Keratinocyte (primary cell): ENCODE results near the gene GPX2. TPM values are rescaled to one million over a fixed set of nuclear protein-coding genes. Genes with fewer than 3 reads are reported as not detected.

Experiments
- DNase-seq: peaks from one replicate; pipeline ENCODE4 v3.0.0-alpha.2; 2011; ENCODE audit warnings: low read depth, missing footprints, low spot score
- FAIRE-seq: peaks from 2 replicates; lab custom pipeline; 2011; peaks lifted over from hg19 to GRCh38; lab: Jason Lieb, UNC
- H2AFZ ChIP-seq: 2 replicates; pipeline ENCODE4 v1.6.0; 2012; ENCODE audit warnings: low read length, control low read depth, inconsistent platforms; ENCODE audit not compliant: control insufficient read depth
- H3K27ac ChIP-seq: 2 replicates; pipeline ENCODE4 v1.5.1; 2011; ENCODE audit warnings: low read length; ENCODE audit not compliant: control insufficient read depth, insufficient read depth
- H3K27me3 ChIP-seq: 3 replicates; pipeline ENCODE4 v1.6.0; 2011; ENCODE audit warnings: low read length; ENCODE audit not compliant: control insufficient read depth, insufficient read depth; ENCODE audit errors: extremely low read depth
- H3K36me3 ChIP-seq, 2 experiments: 2 replicates in 1 of 2; 3 replicates in 1 of 2; pipeline ENCODE4 v1.5.1; 2011; ENCODE audit warnings: low read length in 2 of 2, mild to moderate bottlenecking in 1 of 2; ENCODE audit not compliant: control insufficient read depth in 2 of 2, insufficient read depth in 2 of 2; ENCODE audit errors: extremely low read depth in 1 of 2
- H3K4me1 ChIP-seq: 3 replicates; pipeline ENCODE4 v1.5.1; 2011; ENCODE audit warnings: low read length; ENCODE audit not compliant: control insufficient read depth, insufficient read depth; ENCODE audit errors: extremely low read depth
- H3K4me2 ChIP-seq: 3 replicates; pipeline ENCODE4 v1.6.0; 2011; ENCODE audit warnings: low read depth, low read length; ENCODE audit not compliant: control insufficient read depth, insufficient read depth; ENCODE audit errors: extremely low read depth
- H3K4me3 ChIP-seq, 3 experiments: fragments of 200-600 bp in 1 of 3; sonication (generic) in 1 of 3; 2 replicates in 2 of 3; 3 replicates in 1 of 3; pipeline ENCODE4 v1.5.1; 2011 to 2016; ENCODE audit warnings: low read length in 3 of 3, mild to moderate bottlenecking in 3 of 3, control low read depth in 2 of 3, inconsistent platforms in 1 of 3, low read depth in 1 of 3, mixed read lengths in 1 of 3, mixed run types in 1 of 3, moderate library complexity in 1 of 3; ENCODE audit not compliant: control insufficient read depth in 2 of 3, insufficient read depth in 2 of 3; ENCODE audit errors: extremely low read depth in 1 of 3
- H3K79me2 ChIP-seq: 2 replicates; pipeline ENCODE4 v1.6.0; 2012; ENCODE audit warnings: low read length; ENCODE audit not compliant: control insufficient read depth, insufficient read depth
- H3K9ac ChIP-seq: 3 replicates; pipeline ENCODE4 v1.6.0; 2011; ENCODE audit warnings: low read length; ENCODE audit not compliant: control insufficient read depth, insufficient read depth; ENCODE audit errors: extremely low read depth
- H3K9me1 ChIP-seq: 3 replicates; pipeline ENCODE4 v1.6.0; 2011; ENCODE audit warnings: low read length; ENCODE audit not compliant: control insufficient read depth, insufficient read depth; ENCODE audit errors: extremely low read depth
- H3K9me3 ChIP-seq: 2 replicates; pipeline ENCODE4 v1.5.1; 2012; ENCODE audit warnings: low read depth, low read length; ENCODE audit not compliant: control insufficient read depth
- H4K20me1 ChIP-seq: 3 replicates; pipeline ENCODE4 v1.6.0; 2011; ENCODE audit warnings: low read length; ENCODE audit not compliant: control insufficient read depth, insufficient read depth; ENCODE audit errors: extremely low read depth
- EZH2 ChIP-seq: IDR thresholded peaks from one replicate; pipeline ENCODE4 v1.6.1; 2012; ENCODE audit warnings: inconsistent platforms, mild to moderate bottlenecking, low read length, moderate library complexity
- dilution Hi-C: fragments of 300-500 bp; cut with MboI; formaldehyde crosslinking; loops from one replicate; pipeline ENCODE4 v1.7.0; 2020; ENCODE audit warnings: low sequenced_read_pairs; ENCODE audit not compliant: extremely low pct_ligation_motif_present
- polyA plus RNA-seq, 5 experiments: library from polyadenylated mRNA; depleted of rRNA in 3 of 5; stranded (reverse) in 3 of 5; stranded (forward) in 1 of 5; unstranded in 1 of 5; fragments of >200 nt; gene quantifications; 1 replicate in 1 of 5; 2 replicates in 3 of 5; 3 replicates in 1 of 5; pipeline versions ENCODE4 v1.2.1 to v1.2.3, GENCODE V29; 2011 to 2012; ENCODE audit warnings: missing spikeins in 2 of 5, low read depth in 1 of 5, low replicate concordance in 1 of 5
- TF ChIP-seq, protein P1 (sequence below), 3 experiments: IDR thresholded peaks in 1 of 3; conservative IDR thresholded peaks in 1 of 3; optimal IDR thresholded peaks in 1 of 3; 2 replicates in 2 of 3; 3 replicates in 1 of 3; pipeline versions ENCODE3 to v1.5.1; 2011; ENCODE audit warnings: low read length in 3 of 3, mild to moderate bottlenecking in 3 of 3, moderate library complexity in 2 of 3, control low read depth in 1 of 3, inconsistent platforms in 1 of 3; ENCODE audit not compliant: insufficient read depth in 2 of 3; ENCODE audit errors: extremely low read depth in 1 of 3

The GPX2 gene
- polyA plus RNA-seq, 1 donor (not counting 4 experiments of a cell fraction or from before 2014, with no cell fraction given), result 47.0 TPM

DNA sequence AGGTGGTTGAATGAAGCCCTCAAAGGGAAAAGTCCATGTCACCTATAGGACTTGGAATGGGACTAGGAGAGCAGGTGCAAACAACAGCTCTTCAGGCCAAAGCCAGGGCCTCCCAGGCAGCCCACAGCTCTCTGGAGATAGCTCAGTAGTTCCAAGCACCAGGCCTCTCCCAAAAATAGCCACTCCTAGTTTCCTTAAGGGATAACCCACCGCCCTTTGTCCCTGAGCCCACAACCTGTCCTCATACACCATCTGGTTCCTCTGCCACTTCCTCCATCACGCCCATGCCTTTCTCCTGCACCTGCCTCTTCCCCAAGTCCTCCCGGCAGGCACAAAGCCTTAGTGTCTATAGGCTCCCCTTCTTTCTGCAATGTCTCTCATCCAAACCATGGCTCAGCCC is 27.5 kb upstream of the GPX2 start:
- no peak overlapping the region for H3K4me3 ChIP-seq

GRCh38 chr14:64968651-64969050 is 26.1 kb upstream of the GPX2 start:
- Histone ChIP-seq H3K9me1 (no peaks in the 10 kb centered on the region), H3K4me2 (no peak overlapping the region), H3K27me3 (no peaks in the 10 kb centered on the region), H3K9ac (no peak overlapping the region), H3K4me1 (no peaks in the 10 kb centered on the region), H2AFZ (no peak overlapping the region), H3K36me3 (no peaks in the 10 kb centered on the region), H3K27ac (no peak overlapping the region), H3K79me2 (no peaks in the 10 kb centered on the region), H3K4me3 (no peak overlapping the region), H3K9me3 (no peaks in the 10 kb centered on the region), H4K20me1 (no peaks in the 10 kb centered on the region)
- TF ChIP-seq, protein P1, sequence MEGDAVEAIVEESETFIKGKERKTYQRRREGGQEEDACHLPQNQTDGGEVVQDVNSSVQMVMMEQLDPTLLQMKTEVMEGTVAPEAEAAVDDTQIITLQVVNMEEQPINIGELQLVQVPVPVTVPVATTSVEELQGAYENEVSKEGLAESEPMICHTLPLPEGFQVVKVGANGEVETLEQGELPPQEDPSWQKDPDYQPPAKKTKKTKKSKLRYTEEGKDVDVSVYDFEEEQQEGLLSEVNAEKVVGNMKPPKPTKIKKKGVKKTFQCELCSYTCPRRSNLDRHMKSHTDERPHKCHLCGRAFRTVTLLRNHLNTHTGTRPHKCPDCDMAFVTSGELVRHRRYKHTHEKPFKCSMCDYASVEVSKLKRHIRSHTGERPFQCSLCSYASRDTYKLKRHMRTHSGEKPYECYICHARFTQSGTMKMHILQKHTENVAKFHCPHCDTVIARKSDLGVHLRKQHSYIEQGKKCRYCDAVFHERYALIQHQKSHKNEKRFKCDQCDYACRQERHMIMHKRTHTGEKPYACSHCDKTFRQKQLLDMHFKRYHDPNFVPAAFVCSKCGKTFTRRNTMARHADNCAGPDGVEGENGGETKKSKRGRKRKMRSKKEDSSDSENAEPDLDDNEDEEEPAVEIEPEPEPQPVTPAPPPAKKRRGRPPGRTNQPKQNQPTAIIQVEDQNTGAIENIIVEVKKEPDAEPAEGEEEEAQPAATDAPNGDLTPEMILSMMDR (optimal IDR thresholded peaks at IDR 0.05 in 1 of 3, IDR thresholded peaks at IDR 0.05 in 1 of 3, conservative IDR thresholded peaks at IDR 0.05 in 1 of 3; ENCODE audit: extremely low read depth in 1 of 3, insufficient read depth in 2 of 3, low read length in 3 of 3), result no peak
- TF ChIP-seq EZH2, result no peak
- FAIRE-seq (no peak), DNase-seq (no peak)
- dilution Hi-C loops, result no loop called here

More for the DNA sequence above, 27.5 kb upstream of the GPX2 start:
- Histone ChIP-seq H3K36me3 (no peaks in the 10 kb centered on the region), H3K27me3 (no peaks in the 10 kb centered on the region), H3K9ac (no peak overlapping the region), H3K79me2 (no peaks in the 10 kb centered on the region), H3K4me1 (no peaks in the 10 kb centered on the region), H3K9me3 (no peaks in the 10 kb centered on the region), H2AFZ (no peak overlapping the region), H3K27ac (no peak overlapping the region), H4K20me1 (no peaks in the 10 kb centered on the region), H3K9me1 (no peaks in the 10 kb centered on the region), H3K4me2 (no peak overlapping the region)
- no peak for FAIRE-seq
- no peak for TF ChIP-seq EZH2
- TF ChIP-seq, protein P1 (optimal IDR thresholded peaks at IDR 0.05 in 1 of 3, IDR thresholded peaks at IDR 0.05 in 1 of 3, conservative IDR thresholded peaks at IDR 0.05 in 1 of 3; ENCODE audit: extremely low read depth in 1 of 3, insufficient read depth in 2 of 3, low read length in 3 of 3), result no peak
- DNase-seq, result no peak
- dilution Hi-C loops, result no loop called here
